NCI-H2196 treated with DMSO at 0.1 percent for 48 hours (cell line): ENCODE results near the gene RPS6KC1.
"Not testable (repeated sequence)": the region's sequence is repeated elsewhere in the genome, so short reads cannot be mapped to it uniquely, and the experiment has no call there.

Experiments used
- DNase-seq: peaks from one replicate; lab custom pipeline; 2025; ENCODE audit not compliant: unreplicated experiment; lab: John Stamatoyannopoulos, UW

RPS6KC1 gene

DNA sequence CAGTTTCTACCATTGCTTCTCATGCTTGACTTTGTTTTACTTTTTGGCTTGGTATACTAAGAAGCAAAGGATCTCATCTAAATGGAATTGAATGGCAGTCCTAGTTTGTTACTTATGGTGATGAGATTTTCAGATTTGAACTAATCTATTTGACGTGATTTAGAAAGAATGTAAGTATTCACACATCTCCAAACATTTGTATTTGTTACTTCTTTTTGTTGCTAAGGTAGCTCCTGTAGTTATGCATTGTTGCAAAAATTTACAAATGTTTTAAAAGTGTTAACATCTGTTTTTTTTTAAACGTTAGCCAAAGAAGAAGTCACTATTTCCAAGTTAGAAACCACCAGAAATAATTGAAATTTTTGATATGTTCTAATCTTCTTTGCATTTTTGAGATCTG lies 222.5 kb downstream of the RPS6KC1 start:
- DNase-seq: no peak

DNA sequence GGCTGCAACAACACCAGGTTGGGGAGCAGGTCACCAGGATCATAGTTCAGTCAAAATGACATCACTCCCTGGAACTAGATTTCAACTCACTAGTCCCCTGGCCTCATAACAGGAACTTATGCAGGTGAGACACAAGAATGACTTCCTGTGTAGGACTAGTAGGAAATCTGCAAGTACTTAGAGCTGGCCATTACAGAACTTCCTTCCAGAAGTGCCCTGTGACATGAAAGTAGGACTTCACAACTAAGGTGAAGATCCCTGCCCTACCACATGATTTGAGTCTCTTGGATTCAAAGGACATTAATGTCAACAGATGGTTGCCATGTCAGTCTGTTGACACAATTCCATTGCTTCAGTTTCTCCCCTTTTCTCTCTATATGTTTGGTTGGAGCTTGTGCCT lies 223.1 kb downstream of the RPS6KC1 start:
- DNase-seq: no peak

DNA sequence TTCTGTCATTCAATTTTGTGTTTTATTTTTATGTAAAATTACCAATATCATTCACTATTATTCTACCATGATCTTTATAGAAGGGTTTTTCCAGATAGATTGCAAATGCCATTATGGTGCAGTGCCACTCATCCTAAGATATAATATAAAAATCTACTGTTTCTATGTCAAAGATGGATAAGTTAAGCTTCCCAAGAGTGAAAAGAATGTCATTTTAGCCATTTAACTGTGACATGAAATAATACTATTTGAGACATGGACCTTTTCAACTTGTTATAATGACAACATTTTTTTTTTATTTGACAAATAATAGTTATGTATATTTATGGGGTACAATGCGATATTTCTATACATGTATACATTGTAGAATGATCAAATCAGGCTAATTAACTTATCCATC lies 224.3 kb downstream of the RPS6KC1 start:
- DNase-seq: no peak

DNA sequence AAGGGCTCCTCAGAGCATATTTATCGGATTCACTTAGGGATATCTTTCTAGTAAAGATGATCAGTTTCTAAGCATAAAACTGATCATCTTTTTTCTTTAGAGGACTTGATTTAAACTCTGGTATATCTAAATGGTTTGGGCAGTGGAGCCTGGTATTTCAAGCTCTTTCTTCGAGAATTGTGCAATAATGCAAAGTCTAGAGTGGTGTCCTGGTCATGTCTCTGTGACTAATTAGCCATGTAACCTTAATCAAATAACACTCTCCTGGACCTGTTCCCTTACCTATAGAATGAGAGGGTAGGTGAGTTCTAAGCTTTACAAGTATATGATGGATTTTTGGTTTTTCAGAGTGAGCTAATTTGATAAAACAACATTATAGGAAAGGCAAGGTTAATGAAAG lies 225.2 kb downstream of the RPS6KC1 start:
- DNase-seq: no peak

DNA sequence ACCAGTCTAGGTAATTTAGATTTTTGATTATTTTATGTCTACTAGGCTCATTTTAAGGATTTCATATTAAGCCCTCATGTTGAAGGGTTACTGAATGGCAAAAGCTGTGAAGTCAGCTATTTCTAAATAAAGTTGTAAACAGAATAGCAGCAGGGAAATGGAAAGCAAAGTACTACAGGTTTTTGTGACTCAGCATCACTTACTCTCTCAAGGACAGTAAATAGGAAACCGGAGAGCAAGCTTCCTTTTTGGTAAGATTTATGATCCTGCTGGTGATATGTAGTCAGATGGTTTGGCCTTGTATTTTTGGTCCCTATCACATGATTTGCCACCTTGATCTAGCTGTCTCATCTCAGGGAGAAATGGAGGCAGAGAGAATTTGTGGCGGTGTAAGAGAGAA lies 226.0 kb downstream of the RPS6KC1 start:
- no peak for DNase-seq

GRCh38 chr1:213279410-213279809 lies 228.4 kb downstream of the RPS6KC1 start:
- DNase-seq: no peak

DNA sequence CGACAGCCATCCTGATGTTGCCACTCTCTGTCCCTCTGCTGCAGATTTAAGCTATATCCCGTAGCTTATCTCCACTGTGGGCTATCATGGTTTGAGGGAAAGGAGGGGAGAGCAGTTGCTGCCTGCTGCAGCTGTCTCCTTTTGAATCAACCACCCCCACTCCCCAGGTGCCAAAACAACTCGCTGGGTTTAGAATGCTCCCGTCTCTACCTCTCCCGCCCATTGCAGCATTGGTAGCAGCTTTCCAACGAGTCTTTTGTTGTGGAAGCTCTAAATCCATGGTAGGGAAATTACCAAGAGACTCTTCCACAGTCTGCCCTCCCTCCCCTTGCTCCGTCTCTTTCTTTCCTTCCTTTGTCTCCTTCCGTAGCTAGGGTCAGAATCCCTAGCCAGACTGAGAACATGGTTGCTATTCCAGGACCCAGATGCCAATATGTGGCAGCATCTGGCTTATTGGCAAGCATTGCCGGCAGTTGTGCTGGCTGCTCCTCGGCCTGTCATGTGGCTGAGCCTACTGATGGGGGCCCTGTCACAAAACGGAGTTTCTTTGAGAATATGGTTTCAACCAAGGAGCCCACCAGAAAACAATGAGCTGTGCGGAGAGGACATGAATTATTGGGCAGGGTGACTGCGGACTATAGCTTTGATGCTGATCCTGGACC lies 230.7 kb downstream of the RPS6KC1 start:
- no peak for DNase-seq

DNA sequence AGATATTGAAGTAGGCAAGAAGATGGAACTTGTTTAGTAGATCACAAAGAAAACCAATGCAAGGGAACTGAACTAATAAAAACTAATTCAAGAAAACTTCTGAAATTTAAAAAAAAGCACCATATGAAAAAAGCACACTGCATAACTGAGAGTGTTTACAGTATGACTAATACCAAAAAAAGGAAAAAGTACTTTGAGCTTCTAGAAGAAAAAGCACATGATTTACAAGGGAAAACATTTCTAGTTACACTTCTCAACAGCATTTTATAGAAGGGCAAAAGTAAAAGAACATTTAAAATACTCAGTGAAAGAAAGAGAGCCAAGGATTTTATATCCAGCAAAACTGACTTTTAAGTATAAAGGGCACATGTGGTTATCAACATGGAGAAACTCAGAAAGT lies 233.6 kb downstream of the RPS6KC1 start:
- no peak for DNase-seq

DNA sequence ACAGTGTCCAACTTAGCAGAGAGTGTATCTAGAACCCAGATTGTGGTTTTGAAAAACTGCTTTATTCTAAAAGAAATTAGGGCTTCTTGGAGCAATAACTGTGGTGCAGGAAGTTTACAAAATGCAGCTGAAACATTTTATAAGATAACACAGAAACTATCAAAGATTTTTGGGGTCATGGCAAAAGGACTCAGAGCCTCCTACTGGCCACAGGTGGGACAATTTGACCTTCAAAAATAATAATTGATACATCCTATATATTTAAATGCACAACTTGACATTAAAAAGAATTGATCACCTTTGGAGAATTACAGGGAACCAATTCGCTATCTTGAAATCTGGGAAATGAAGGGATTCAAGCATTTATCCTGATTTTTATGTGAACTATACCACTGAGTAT lies 235.2 kb downstream of the RPS6KC1 start:
- no peak for DNase-seq

GRCh38 chr1:213287987-213288386 lies 236.9 kb downstream of the RPS6KC1 start:
- no peak for DNase-seq

GRCh38 chr1:213291526-213291925 lies 240.5 kb downstream of the RPS6KC1 start:
- DNase-seq: no peak

DNA sequence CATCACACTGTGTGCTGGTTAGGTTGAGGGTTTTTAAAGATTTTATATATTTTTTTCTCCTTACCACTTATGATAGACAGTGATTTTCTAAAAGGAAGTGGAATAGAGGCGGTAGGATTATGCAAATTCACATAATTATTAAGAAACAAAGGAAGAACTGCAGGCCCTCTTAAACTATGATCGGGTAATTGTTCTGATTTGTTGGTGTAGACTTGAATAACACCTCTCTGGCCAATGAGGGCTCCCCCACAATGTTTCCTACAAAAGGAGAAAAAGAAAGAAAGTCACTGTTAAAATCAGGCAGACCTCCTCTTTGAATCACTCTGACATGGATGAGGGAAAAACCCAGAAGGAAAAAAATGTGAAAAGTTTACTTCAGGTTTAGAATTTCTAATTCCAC lies 241.6 kb downstream of the RPS6KC1 start:
- no peak for DNase-seq

DNA sequence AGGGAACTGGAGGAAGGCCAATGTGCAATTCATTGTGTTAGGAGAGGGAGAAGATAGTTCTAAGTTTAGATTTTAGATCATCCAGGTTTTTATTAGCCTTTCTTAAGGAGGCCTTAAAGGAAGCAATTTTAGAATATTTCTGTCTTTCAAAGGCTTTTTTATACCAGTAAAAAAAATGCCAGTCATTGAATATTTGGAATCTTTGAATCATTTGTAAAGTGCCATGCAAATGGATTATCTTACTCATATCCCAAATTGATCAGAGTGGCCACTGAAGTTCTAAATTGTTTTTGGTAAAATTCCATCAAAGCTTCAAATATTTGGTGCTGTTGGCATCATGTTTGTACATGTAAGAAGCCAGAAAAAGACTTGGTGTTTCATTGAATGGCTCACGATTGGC lies 244.8 kb downstream of the RPS6KC1 start:
- DNase-seq: no peak

DNA sequence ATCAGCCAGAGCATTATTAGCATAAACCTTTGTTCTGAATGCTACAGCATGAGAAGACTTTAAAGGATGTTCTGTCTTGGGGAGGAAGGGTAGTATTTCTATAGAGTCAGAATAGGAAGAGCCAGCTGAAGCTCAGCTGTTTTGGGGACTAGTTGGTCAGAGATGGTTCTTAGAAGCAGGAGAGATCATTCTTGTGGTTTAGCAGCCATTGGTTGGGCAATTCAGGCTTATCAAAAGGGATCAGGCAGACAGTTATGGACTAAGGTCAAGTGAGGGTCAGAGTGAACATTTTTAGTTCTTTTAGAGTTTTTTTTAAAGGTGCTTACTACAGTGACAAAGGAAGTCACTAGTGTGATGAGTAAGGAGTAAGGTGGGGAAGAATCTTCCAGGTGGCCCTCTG lies 245.5 kb downstream of the RPS6KC1 start:
- no peak for DNase-seq

DNA sequence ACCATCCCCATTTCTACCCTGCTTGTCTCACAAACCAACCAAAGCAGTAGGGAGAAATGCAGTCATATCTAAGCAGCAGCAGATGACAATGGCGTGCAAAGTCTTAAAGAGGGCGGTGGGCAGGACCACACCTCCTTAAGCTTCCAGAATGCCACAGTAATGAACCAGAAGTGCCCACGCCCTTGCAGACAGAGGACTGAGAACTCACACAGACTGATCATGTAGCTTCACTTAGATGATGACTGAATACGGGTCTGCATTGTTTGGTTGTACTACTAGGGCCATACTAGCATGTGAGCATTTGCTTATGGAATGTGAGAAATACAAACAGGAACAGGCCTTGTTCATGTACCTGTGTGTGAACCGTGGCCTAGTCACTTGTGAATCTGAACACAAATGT lies 246.0 kb downstream of the RPS6KC1 start:
- DNase-seq: no peak

GRCh38 chr1:213300433-213300832 lies 249.4 kb downstream of the RPS6KC1 start:
- no peak for DNase-seq

DNA sequence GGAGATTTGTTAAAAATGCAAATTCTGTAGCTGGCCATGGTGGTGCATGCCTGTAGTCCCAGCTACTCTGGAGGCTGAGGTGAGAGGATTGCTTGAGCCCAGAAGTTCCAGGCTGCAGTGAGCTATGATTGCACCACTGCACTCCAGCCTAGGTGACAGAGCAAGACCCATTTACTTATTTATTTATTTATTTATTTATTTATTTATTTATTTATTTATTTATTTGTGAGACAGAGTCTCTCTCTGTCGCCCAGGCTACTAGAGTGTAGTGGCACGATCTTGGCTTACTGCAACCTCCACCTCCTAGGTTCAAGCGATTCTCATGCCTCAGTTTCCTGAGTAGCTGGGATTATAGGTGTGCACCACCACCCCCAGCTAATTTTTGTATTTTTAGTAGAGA lies 250.5 kb downstream of the RPS6KC1 start:
- DNase-seq: not testable (repeated sequence)

- DNase-seq: no peak
These were observed 252.2 kb downstream of the RPS6KC1 start for GRCh38 chr1:213303286-213303685.

DNA sequence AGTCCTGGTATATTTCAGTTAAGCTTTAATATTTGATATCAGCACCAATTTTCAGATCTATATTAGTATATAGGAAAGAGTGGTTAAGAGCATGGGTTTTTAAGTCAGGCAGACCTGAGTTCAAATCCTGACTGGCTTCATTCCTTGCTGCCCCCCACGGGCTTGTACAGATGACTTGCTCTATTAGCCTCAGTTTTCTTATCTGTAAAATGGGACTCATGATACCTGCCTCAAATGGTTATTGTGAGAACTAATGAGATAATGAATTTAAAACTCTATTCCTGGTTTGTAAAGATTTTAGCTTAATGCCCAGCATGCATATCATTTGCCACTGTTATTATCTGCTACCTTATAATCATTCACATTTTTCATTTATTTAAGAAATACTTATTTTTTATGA lies 264.5 kb downstream of the RPS6KC1 start:
- DNase-seq: no peak

GRCh38 chr1:213318458-213318857 lies 267.4 kb downstream of the RPS6KC1 start:
- DNase-seq: not testable (repeated sequence)

GRCh38 chr1:213320191-213320870 lies 269.3 kb downstream of the RPS6KC1 start:
- DNase-seq: no peak
